ENCODE data around the gene DDX6. TPM values are rescaled to one million over a fixed set of nuclear protein-coding genes. Genes with fewer than 3 reads are reported as not detected.
"Not testable (repeated sequence)": the region's sequence is repeated elsewhere in the genome, so short reads cannot be mapped to it uniquely, and the experiment has no call there.

The DDX6 gene
- polyA plus RNA-seq, 3 donors, result 112 to 142 (median 136) TPM

DNA sequence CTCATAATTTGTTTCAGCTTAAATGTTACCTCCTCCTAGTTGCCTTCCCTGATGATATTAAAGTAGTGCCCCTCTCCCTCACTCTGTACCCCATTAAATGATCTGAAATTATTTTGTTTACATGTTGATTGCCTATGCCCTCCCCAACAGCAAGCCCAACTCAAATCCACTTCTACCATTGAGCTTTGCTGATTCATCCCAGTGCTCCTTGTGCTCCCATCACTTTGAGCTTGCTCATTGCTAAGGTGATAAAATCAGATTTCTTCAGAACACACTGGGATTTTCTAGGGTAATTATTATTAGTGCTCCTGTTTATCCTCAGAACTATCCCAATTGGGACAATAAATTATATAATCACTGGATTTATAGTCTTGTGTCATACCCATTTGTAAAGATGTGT is 8.4 kb upstream of the DDX6 start:
- DNase-seq, result no peak

DNA sequence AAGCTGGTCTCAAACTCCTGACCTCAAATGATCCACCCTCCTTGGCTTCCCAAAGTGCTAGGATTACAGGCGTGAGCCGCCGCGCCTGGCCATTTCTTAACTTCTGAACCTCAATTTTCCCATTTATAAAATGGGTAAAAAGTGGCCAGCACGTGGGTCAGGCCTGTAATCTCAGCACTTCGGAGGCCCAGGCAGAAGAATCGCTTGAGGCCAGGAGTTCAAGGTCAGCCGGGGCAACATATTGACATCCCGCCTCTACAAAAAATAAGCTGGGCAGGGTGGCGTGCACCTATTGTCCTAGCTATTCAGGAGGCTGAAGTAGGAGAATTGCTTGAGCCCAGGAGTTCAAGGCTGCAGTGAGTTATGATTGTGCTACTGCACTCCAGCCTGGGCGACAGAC is 6.5 kb upstream of the DDX6 start:
- DNase-seq, result no peak

DNA sequence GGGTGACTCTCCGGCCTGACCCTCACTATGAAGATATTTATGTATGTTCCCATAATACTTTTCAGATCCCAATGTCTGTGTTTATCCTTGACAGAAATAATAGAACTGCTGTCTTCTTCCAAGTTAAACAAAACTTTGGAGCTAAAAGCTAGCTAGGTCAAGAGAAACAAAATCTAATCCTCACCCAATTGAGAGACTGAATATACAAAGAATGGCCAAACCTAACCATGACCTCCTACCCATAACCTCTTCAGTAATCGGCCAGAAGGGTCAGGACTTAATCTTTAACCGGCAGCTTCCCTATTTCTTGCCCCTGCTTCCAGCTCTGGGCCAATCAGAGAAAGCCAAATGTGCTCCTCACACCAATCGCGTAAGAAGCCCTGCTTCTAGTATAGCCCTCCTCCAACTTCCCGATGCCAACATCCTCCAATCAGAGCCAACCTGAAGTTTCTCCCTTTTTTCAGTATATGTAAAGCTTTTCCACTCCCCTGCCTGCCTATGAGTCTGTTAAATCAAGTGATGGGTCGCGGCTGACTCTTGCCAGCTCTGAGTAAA is 1.7 kb upstream of the DDX6 start:
- peak; percentile 90 for DNase-seq

DNA sequence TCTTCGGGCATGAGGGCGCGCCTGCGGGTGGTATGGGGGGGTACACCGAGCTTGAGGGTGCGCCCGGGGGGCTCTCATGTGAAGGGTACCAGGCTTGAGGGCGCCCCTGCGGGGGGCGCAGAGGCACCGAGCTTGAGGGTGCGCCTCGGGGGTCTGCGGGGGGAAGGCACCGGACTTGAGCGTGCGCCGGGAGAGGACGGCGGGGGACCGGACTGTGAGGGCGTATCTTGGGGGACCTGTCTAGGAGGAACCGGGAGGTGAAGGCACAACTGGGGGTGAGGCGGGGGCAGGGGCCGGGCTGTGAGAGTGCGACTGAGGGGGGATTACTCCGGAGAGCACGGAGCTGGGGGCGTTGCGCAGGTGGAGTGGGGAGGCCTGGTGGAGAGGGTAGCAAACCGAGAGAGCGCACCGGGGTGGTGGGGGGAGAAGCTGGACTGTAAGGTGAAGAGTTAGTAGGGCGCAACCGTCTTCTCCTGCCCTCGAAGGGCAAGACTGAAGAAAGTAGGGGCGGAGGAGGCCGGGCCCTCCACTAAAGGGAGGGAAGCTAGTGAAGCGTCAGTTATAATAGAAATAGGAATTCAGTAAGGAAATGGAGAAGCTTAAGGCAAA is 1.1 kb upstream of the DDX6 start:
- DNase-seq, result peak; percentile 26

DNA sequence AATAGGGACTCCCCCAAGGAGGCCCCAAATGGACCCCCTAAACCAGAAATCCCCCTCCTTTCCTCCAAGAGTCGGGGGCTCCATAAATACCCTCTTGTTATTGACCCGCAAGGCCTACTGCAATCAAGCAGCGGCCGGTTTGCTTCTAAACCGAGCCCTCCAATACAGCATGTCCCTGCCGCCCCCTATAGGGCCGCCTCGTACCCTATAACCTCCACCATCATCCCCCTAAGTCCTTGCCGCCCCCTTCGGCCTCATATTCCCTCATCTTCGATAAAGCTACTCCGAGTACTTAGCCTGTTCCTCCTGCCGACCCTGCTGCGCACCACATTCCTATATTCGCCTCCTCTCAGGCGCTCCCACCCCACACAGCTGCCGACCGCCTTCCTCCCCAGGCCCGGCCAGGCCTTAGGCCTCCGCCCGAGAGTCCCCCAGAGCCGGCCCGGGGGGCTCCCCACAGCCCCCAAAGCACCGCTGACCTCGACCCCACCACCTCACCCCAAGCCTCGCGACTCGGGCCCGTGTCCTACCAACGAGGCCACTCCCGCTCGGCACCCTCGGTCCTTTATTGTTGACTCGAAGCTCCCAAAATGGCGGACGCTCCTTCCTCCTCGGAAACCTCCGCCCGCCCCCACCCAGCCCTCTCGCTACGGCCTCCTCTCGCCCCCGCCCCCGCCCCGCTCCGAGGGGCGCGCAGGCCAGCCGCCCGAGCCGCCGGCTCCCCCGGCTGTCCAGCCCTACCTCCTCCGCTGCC is 430 bp downstream of the DDX6 start:
- peak; percentile 68 for DNase-seq

DNA sequence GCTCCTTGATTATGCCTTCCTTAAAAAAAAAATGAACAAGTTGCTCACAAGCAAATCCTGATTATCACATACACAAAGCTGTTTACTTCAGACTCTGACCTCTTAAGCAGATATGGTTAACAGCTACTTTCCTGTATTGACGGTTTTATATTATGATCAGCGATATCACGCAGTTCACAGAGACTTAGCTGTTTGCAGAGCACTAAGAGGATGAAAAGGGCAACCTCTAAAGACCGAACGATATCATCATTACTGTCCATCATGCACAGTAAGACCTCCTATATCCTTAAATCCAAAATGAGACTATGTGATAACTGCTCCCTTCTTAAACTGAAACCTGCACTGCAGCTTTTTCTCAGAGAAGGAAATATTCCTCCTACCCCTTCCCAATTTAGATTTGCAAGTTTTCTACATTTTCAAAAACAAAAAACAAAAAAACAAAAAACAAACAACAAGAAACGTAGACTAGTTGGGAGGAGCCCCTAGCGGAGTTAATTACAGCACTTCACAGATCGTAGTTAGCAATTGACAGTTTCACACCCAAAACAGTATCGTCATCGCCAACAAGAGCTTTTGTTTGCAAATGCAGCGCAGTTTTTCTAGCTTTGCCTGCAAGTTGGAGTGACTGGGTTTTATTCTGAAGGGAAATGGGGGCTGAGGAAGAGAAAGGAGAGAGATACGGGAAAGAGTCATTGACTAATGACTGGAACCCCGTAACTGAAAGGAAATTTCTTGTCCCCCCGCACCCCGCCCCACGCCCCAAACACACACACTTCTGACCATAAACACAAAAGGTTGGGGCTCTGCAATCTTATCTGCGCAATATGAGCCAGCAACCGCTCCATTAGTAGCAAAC is 1.2 kb downstream of the DDX6 start:
- peak; percentile 49 for DNase-seq

DNA sequence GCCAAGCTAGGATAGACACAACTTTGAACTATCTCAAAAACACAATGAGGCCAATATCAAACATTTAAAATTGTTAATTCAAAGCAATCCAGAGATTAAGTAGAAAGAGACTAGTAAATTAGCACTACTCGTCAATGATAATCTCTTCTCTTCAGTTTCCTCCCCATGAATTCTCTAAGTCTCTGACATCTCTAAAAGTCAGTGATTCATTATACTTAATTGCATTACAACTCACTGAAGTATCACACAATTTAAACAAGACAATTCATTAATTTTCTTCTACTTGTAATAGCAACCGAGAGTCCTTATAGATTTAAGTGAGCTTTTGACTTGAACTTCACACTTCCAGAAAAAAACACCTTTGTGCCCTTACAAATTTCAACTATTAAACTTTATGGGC is 4.3 kb downstream of the DDX6 start:
- no peak for DNase-seq

DNA sequence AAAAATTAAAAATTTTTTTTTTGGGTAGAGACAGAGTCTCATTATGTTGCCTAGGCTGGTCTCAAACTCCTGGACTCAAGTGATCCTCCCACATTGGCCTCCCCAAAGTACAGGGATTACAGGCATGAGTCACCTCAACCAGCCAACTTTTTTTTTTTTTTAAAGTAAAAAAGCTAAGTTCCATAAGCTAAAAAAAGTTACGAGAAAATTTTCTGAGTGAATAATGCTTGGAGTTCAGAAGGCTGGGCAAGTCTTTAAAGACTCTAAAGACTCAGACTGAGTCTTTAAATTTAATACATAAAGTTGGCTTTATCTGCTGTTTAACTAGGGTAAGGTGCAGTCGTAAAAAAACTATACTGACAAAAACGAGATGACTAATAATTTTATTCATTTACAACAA is 5.6 kb downstream of the DDX6 start:
- DNase-seq, result no peak

DNA sequence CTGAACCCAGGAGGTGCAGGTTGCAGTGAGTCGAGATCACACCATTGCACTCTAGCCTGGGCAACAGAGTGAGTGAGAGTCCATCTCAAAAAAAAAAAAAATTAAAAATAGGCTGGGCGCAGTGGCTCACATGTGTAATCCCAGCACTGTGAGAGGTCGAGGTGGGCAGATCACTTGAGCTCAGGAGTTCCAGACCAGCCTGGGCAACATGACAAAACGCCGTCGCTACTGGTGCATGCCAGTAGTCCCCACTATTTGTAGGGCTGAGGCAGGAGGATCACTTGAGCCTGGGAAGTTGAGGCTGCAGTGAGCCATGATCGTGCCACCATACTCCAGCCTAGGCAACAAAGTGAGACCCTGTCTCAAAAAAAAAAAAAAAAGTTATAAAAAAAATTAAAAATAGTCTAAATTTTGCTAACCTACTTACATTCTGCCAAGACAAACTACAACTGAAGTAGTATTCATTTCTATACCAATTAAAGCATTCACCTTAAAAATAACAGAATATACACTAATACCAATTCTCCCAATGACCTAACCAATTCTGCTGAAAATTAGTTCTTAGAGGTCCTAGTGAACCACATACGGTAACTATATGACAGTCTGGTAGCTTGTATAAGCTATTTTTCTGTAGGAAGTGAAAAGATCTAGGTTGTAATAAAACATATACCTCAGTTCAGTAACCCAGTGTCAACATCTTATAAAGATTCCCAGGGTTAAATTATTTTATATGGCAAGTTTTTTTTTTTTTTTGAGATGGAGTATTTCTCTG is 7.1 kb downstream of the DDX6 start:
- DNase-seq, result no peak

DNA sequence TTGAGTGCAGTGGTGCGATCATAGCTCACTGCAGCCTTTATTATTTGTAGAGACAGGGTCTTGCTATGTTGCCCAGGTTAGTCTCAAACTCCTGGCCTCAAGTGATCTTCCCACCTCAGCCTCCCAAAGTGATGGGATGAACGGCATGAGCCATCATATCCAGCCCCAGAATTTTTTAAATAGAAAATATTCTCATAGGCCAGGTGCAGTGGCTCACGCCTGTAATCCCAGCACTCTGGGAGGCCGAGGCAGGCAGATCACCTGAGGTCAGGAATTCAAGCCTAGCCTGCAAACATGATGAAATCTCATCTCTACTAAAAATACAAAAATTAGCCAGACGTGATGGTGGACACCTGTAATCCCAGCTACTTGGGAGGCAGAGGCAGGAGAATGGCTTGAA is 7.6 kb downstream of the DDX6 start:
- DNase-seq, result not testable (repeated sequence)

DNA sequence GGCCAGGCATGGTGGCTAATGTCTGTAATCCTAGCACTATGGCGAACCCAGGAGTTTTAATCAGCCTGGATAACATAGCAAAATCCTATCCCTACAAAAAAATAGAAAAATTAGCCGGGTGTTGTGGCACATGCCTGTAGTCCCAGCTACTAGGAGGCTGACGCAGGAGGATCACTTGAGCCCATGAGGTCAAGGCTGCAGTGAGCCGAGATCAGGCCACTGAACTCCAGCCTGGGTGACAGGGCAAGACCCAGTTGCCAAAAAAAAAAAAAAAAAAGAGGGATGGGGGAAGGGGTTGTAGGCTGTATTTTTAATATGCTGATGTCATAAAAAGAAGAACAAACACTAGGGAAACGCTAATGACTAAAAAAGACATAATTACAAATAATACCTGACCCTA is 12.1 kb downstream of the DDX6 start:
- no peak for DNase-seq

DNA sequence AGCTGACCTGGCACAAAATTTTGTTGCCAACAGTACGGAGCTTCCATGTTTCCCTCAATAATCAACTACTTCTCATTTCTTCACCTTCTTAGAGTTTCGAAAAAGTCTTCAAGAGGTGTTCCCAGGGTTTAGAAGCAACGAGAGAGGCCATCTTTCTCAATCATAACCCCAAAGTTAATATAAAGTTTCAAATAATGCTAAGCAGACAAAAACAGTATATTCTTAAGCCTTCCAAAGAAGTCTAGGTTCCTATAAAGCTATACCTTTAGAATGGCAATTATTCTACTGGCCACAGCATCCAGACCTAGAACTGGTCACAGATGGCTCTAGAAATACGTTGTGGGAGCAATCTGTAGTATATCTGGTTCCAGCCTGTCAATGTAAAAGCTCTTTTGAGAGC is 16.9 kb downstream of the DDX6 start:
- no peak for DNase-seq

DNA sequence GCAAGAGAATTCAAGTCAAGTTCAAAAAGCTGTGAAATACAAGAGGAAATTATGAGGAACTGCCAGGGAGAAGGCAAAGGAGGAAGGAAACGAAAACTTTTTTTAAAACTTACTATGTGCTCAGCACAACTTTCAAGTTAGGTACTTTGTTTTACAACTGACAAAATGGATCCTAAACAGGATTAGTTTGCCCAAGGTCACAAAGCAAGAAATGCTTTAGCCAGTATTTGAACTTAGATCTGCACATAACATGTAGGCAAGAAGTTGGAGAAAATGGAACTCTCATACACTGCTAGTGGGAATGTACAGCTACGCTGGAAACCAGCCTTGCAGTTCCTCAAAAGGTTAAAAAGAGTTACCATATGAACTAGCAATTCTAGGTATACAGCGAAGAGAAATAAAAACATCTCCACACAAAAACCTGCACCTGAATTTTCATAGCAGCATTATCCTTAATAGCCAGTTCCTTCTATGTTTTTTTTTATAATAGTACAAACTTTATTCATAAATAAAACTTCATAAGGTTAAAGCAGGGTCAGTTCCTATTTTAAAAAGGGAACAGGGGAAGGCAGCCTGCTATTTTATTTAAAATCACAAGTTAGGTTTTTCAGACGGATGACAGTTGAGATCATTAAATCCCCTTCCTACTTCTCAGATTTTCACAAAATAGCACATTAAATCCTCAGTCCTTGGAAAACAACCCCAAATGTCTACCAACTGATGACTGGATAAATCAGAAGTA is 19.2 kb downstream of the DDX6 start:
- no peak for DNase-seq

DNA sequence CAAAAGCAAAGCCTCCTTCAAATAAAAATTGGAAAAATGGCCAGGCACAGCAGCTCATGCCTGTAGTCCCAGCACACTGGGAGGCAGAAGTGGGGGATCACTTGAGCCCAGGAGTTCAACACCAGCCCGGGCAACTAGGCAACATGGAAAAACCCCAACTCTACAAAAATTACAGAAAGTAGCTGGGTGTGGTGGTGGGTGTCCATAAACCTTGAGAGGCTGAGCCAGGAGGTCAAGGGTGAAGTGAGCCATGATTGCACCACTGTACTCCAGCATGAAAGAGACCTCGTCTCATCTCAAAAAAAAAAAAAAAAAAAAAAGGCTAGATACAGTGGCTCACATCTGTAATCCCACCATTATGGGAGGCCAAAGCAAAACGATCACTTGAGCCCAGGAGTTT is 22.3 kb downstream of the DDX6 start:
- DNase-seq, result no peak

DNA sequence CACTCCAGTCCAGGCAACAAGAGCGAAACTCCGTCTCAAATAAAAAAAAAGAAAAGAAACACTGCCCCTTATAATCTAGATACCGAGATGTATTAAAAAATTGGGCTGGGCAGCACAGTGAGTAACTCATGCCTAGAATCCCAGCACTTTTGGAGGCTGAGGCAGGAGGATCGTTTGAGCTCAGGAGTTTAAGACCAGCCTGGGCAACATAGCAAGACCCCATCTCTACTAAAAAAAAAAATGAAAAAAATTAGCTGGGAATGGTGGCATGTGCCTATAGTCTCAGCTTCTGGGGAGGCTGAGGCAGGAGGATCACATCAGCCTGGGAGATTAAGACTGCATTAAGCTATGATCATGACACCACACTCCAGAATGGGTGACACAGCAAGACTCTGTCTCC is 24.9 kb downstream of the DDX6 start:
- DNase-seq, result no peak

DNA sequence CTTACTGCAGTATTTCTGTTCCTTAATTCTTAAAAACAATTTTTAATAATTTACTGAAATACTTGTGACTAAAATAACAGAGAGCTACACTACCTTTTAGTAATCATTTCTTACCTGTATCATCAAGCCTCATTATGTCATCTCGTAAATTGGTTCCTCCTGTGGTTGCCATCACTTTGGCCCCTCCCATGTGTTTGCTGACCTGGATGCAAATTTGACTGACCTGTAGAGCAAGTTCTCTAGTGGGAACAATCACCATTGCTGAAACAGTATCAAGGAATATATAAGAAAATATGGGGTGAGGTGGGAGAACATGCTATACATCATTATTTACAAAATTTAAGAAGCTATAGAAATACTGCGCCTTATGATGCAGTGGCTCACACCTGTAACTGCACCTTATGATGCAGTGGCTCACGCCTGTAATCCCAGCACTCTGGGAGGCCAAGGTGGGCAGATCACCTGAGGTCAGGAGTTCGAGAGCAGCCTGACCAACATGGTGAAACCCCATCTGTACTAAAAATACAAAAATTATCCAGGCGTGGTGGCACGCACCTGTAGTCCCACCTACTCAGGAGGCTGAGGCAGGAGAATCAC is 25.8 kb downstream of the DDX6 start:
- DNase-seq, result not testable (repeated sequence)

DNA sequence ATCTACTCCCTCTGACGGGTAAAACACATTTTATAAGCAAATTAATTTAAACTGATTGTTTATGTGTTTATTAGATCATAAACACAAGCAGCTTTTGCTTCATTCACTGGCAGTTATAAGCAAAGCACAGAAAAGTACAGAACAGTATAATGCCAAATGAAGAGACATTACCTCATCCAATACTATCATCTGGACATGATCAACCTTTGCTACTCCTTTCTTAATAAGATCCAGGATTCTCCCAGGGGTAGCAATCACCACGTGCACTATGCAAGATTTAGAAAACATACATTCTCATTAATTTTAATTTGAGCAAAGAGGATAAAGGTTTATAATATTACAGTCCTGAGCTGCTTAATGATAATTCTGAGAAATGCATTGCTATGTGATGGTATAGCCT is 27.9 kb downstream of the DDX6 start:
- DNase-seq, result no peak

DNA sequence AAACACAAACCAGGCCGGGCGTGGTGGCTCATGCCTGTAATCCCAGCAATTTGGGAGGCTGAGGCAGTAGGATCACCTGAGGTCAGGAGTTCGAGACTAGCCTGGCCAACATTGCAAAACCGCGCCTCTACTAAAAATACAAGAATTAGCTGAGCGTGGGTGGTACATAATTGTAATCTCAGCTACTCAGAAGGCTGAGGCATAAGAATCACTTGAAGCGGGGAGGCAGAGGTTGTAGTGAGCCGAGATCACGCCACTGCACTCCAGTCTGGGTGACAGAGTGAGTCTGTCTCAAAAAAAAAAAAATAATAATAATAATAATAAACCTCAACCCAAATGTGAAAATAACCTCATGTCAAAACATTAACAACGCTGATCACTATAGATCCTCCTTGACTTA is 29.0 kb downstream of the DDX6 start:
- DNase-seq, result not testable (repeated sequence)

DNA sequence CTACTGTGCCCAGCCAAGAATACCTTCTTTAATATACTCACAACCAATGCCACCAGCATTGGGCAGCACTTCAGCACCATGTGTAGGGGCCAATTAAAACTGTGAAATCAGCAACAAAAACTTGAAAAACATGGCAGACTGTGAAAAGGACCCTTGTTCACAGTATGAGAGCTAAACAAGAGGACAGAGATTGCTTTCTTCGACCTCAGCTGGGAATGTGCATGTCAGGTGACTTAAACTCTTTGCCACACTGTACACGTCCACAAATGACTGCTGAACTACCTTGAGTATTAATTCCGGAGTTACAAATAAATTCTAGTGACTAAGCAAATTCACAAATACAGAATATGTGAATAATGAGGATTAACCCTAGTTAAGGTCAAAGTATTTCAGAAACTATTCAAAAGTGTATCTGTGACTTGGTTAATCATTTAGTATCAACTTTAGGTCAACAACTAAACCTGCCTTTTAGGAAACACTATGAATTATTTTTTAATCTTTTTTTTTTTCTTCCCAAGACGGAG is 33.0 kb downstream of the DDX6 start:
- no peak for DNase-seq

DNA sequence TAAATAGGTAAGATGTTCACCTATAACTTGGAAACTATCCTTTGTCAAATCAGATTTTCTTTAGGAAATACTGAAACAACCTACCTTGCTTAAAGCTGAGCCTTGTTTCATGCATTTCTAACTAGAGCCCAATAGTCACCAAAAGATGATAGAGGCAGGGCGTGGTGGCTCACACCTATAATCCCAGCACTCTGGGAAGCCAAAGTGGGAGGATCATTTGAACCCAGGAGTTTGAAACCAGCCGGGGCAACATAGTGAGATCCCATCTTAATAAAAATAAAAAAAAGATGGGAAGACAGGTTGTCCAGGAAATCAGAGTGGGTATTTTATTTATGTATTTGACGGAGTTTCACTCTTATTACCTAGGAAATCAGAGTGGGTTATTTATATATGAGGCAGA is 38.3 kb downstream of the DDX6 start:
- no peak for DNase-seq
